GM23338 (cell line): ENCODE measurements around the gene PEX16.

Experiments
- CREB1 ChIP-seq: fragments of 250-450 bp; sonication (Bioruptor Pico); IDR thresholded peaks from 2 replicates; pipeline ENCODE4 v1.5.0; 2020; ENCODE audit warnings: low read depth, mild to moderate bottlenecking, moderate library complexity
- CTCF ChIP-seq, 2 experiments: fragments of 200-600 bp in 1 of 2; sonication (generic) in 1 of 2; conservative IDR thresholded peaks; 2 replicates each; pipeline versions ENCODE4 v1.5.1 to v1.6.1; 2016 to 2017; ENCODE audit warnings: antibody characterized with exemption in 2 of 2, low read depth in 2 of 2, mild to moderate bottlenecking in 2 of 2, moderate library complexity in 1 of 2
- EZH2 ChIP-seq: fragments of 200-600 bp; sonication (generic); IDR thresholded peaks from one replicate; pipeline ENCODE4 v1.8.0; 2017; ENCODE audit warnings: antibody characterized with exemption, mild to moderate bottlenecking, low read depth; ENCODE audit not compliant: unreplicated experiment
- EZH2phosphoT487 ChIP-seq: fragments of 200-600 bp; sonication (generic); IDR thresholded peaks from one replicate; pipeline ENCODE4 v1.8.1; 2018; ENCODE audit warnings: antibody characterized with exemption; ENCODE audit not compliant: unreplicated experiment
- JUNB ChIP-seq: IDR thresholded peaks from one replicate; pipeline ENCODE4 v1.6.1; 2016; ENCODE audit warnings: antibody characterized with exemption; ENCODE audit not compliant: unreplicated experiment
- NANOG ChIP-seq: IDR thresholded peaks from 2 replicates; pipeline ENCODE4 v1.6.1; 2016; ENCODE audit warnings: antibody characterized with exemption, borderline replicate concordance
- POLR2AphosphoS5 ChIP-seq: IDR thresholded peaks from 2 replicates; pipeline ENCODE4 v1.6.1; 2016; ENCODE audit warnings: antibody characterized with exemption, low read depth
- STAT1 ChIP-seq: IDR thresholded peaks from one replicate; pipeline ENCODE4 v1.6.1; 2016; ENCODE audit warnings: antibody characterized with exemption; ENCODE audit not compliant: unreplicated experiment
- ZNF114 ChIP-seq: fragments of 250-450 bp; sonication (Bioruptor Pico); IDR thresholded peaks from 2 replicates; pipeline ENCODE4 v1.5.0; 2020; ENCODE audit warnings: mild to moderate bottlenecking, moderate library complexity
- ZNF331 ChIP-seq: fragments of 250-450 bp; sonication (Bioruptor Pico); IDR thresholded peaks from 2 replicates; pipeline ENCODE4 v1.5.0; 2020; ENCODE audit warnings: low read depth, mild to moderate bottlenecking, moderate library complexity
- TF ChIP-seq, protein P1 (sequence below): IDR thresholded peaks from one replicate; pipeline ENCODE4 v1.6.1; 2018; ENCODE audit warnings: antibody characterized with exemption; ENCODE audit not compliant: unreplicated experiment
- TF ChIP-seq, protein P2 (sequence below): fragments of 250-450 bp; sonication (Bioruptor Pico); IDR thresholded peaks from 2 replicates; pipeline ENCODE4 v1.5.0; 2020; ENCODE audit warnings: mild to moderate bottlenecking, moderate library complexity

GRCh38 chr11:45960387-45961095 is 42.9 kb upstream of the PEX16 start:
- TF ChIP-seq EZH2 (no peak), CTCF (conservative IDR thresholded peaks at IDR 0.05; ENCODE audit: low read depth in 2 of 2) (no peak), EZH2phosphoT487 (no peak), STAT1 (no peak), CREB1 (no peak), NANOG (no peak), POLR2AphosphoS5 (no peak), ZNF331 (CRISPR knock-in tag) (no peak), ZNF114 (no peak), JUNB (no peak)
- TF ChIP-seq, protein P1, sequence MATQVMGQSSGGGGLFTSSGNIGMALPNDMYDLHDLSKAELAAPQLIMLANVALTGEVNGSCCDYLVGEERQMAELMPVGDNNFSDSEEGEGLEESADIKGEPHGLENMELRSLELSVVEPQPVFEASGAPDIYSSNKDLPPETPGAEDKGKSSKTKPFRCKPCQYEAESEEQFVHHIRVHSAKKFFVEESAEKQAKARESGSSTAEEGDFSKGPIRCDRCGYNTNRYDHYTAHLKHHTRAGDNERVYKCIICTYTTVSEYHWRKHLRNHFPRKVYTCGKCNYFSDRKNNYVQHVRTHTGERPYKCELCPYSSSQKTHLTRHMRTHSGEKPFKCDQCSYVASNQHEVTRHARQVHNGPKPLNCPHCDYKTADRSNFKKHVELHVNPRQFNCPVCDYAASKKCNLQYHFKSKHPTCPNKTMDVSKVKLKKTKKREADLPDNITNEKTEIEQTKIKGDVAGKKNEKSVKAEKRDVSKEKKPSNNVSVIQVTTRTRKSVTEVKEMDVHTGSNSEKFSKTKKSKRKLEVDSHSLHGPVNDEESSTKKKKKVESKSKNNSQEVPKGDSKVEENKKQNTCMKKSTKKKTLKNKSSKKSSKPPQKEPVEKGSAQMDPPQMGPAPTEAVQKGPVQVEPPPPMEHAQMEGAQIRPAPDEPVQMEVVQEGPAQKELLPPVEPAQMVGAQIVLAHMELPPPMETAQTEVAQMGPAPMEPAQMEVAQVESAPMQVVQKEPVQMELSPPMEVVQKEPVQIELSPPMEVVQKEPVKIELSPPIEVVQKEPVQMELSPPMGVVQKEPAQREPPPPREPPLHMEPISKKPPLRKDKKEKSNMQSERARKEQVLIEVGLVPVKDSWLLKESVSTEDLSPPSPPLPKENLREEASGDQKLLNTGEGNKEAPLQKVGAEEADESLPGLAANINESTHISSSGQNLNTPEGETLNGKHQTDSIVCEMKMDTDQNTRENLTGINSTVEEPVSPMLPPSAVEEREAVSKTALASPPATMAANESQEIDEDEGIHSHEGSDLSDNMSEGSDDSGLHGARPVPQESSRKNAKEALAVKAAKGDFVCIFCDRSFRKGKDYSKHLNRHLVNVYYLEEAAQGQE = no peak
- TF ChIP-seq, protein P2, sequence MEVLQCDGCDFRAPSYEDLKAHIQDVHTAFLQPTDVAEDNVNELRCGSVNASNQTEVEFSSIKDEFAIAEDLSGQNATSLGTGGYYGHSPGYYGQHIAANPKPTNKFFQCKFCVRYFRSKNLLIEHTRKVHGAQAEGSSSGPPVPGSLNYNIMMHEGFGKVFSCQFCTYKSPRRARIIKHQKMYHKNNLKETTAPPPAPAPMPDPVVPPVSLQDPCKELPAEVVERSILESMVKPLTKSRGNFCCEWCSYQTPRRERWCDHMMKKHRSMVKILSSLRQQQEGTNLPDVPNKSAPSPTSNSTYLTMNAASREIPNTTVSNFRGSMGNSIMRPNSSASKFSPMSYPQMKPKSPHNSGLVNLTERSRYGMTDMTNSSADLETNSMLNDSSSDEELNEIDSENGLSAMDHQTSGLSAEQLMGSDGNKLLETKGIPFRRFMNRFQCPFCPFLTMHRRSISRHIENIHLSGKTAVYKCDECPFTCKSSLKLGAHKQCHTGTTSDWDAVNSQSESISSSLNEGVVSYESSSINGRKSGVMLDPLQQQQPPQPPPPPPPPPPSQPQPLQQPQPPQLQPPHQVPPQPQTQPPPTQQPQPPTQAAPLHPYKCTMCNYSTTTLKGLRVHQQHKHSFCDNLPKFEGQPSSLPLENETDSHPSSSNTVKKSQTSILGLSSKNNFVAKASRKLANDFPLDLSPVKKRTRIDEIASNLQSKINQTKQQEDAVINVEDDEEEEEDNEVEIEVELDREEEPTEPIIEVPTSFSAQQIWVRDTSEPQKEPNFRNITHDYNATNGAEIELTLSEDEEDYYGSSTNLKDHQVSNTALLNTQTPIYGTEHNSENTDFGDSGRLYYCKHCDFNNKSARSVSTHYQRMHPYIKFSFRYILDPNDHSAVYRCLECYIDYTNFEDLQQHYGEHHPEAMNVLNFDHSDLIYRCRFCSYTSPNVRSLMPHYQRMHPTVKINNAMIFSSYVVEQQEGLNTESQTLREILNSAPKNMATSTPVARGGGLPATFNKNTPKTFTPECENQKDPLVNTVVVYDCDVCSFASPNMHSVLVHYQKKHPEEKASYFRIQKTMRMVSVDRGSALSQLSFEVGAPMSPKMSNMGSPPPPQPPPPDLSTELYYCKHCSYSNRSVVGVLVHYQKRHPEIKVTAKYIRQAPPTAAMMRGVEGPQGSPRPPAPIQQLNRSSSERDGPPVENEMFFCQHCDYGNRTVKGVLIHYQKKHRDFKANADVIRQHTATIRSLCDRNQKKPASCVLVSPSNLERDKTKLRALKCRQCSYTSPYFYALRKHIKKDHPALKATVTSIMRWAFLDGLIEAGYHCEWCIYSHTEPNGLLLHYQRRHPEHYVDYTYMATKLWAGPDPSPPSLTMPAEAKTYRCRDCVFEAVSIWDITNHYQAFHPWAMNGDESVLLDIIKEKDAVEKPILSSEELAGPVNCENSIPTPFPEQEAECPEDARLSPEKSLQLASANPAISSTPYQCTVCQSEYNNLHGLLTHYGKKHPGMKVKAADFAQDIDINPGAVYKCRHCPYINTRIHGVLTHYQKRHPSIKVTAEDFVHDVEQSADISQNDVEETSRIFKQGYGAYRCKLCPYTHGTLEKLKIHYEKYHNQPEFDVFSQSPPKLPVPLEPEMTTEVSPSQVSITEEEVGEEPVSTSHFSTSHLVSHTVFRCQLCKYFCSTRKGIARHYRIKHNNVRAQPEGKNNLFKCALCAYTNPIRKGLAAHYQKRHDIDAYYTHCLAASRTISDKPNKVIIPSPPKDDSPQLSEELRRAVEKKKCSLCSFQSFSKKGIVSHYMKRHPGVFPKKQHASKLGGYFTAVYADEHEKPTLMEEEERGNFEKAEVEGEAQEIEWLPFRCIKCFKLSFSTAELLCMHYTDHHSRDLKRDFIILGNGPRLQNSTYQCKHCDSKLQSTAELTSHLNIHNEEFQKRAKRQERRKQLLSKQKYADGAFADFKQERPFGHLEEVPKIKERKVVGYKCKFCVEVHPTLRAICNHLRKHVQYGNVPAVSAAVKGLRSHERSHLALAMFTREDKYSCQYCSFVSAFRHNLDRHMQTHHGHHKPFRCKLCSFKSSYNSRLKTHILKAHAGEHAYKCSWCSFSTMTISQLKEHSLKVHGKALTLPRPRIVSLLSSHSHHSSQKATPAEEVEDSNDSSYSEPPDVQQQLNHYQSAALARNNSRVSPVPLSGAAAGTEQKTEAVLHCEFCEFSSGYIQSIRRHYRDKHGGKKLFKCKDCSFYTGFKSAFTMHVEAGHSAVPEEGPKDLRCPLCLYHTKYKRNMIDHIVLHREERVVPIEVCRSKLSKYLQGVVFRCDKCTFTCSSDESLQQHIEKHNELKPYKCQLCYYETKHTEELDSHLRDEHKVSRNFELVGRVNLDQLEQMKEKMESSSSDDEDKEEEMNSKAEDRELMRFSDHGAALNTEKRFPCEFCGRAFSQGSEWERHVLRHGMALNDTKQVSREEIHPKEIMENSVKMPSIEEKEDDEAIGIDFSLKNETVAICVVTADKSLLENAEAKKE (CRISPR knock-in tag) = no peak
